GM18870 (cell line): ENCODE data around the gene HCRT.
"Not testable (repeated sequence)": the region's sequence is repeated elsewhere in the genome, so short reads cannot be mapped to it uniquely, and the experiment has no call there.

Source experiments
- ATAC-seq: cut with Tn5 transposase; IDR thresholded peaks from one replicate; pipeline ENCODE4 v1.9.1; 2021; ENCODE audit warnings: moderate library complexity; ENCODE audit not compliant: unreplicated experiment

HCRT gene

GRCh38 chr17:42141382-42141781 lies 43.9 kb downstream of the HCRT start:
- no peak for ATAC-seq

DNA sequence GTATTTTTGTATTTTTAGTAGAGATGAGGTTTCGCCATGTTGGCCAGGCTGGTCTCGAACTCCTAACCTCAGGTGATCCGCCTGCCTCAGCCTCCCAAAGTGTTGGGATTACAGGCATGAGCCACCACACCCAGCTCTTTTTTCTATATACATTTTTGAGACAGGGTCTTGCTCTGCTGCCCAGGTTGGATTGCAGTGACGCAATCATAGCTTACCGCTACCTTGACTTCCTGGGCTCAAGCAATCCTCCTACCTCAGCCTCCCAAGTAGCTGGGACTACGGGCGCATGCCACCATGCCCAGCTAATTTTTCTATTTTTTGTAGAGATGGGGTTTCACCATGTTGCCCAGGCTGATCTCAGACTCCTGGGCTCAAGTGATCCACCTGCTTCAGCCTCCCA lies 44.6 kb downstream of the HCRT start:
- ATAC-seq = not testable (repeated sequence)

DNA sequence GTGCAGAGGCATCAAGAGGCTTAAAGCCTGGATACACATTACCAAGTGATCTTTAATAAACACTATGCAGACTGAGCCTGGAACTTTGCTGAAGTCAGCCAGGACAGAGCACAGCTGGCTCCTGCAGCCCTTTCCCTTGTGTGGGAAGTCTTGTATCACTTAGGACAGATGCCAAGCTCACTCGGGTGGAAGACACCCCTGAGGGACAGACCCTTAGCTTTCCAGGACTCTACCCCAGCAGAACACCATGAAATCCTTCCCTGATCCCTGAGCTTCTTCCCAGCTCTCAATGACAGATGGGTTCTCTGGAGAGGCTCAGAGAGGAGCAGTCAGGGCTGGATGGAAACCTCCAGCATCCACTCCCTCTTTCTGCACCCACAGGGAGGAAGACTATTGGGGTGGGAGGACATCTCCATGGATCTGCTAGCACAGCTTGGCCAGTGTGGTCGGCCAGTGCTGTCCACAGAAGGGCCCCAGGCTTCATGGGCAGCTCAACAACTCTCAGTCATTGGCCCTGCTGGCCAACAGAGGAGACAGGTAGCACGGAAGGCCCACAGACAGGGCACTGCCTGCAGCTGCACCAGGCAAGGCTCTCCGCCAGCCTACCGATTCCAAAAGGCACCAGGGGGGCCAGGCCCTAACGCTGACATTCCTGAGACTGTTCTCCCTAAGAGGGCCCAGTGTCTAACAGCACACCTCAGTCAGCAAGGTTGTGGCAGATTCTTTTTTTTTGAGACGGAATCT lies 46.3 kb downstream of the HCRT start:
- ATAC-seq = no peak

DNA sequence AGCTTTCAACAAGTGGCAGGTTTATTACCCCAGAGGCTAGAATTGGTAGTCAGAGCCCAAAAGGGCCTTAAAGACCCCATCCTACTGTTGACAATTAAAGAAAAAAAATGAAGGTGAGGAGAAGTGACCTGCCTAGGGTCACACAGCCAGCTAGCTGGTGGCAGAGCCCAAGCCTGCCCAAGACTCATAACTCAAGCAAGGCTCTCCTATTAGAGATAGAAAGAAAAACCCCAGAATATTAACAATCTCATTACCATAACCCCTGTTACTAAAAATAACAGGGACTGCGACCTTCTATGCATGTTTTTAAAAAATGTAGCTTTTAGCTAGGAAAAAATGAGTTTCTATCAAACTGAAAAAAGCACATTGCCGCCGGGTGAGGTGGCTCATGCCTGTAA lies 48.6 kb downstream of the HCRT start:
- no peak for ATAC-seq

GRCh38 chr17:42135664-42136653 lies 49.3 kb downstream of the HCRT start:
- ATAC-seq = no peak

DNA sequence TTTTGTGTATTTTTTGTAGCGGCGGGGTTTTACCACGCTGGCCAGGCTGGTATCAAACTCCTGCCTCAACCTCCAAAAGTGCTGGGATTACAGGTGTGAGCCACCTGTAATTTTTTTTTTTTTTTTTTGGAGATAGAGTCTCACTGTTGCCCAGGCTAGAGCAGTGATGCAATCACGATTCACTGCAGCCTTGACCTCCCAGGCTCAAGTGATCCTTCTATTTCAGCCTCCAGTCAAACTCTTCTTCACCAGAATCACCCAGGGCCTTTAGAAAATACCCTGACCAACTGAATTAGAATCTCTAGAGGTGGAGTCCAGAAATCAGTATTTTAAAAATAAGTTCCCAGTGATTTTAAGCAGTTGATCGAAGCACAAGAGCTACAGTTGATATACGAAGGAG lies 50.1 kb downstream of the HCRT start:
- no peak for ATAC-seq
